GM10847 (cell line): ENCODE measurements around the gene UQCR10.

Experiments used
- POLR2A ChIP-seq: IDR thresholded peaks from 2 replicates; pipeline ENCODE4 v1.6.1; 2011; ENCODE audit not compliant: insufficient read length; ENCODE audit errors: extremely low read depth

The UQCR10 gene

DNA sequence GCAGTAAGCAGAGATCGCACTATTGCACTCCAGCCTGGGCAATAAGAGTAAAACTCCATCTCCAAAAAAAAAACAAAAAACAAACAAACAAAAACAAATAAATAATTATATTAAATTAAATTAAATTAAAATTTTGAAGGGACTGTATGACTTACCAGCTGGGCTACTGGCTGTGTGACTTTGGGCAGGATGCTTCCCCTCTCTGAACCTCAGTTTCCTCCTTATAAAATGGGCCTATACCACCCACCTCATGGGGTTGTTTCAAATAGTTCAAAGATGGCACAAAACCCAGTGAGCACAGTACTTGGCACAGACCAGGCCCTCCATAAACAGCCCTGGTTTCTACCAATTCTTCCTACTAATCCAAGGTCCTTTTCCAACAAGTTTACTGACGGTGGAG is 36.0 kb downstream of the UQCR10 start:
- TF ChIP-seq POLR2A = no peak

DNA sequence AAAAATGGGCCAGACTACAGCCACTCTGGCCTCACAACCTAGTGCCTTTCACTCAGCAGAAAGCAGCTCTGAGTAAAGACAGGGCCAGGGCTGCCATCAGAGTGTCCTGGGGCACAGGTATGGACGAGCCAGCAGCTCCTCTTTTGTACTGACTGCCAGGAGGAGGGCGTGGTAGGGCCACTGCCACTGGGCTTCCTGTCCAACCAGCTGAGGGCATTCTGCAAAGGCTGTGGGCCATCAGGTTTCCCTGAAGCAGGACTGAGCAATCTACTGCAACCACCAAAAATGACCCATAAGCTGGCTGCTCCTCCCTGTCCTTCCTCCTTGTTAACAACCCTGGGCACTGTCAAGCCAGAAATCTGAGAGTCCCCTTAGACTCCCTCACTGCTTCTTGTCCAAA is 37.8 kb downstream of the UQCR10 start:
- no peak for TF ChIP-seq POLR2A

DNA sequence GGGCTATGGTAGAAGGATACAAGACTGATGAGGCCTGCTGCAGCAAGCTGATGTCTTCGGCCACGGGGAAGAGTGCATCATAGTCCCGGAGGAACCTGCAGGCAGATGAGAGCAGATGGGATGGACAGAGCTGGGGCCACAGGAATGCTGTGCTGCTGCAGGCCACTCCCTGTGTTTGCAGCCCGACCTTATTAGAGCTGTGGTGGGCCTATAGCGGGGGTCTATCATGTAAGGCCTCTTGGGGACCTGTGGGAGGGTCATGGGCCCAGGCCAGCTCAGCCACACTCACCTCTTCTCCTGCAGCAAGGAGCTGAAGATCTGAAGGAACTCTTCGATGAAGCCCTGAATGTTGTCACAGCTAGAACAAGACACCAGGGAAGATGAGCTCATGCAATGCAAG is 39.0 kb downstream of the UQCR10 start:
- TF ChIP-seq POLR2A = no peak

DNA sequence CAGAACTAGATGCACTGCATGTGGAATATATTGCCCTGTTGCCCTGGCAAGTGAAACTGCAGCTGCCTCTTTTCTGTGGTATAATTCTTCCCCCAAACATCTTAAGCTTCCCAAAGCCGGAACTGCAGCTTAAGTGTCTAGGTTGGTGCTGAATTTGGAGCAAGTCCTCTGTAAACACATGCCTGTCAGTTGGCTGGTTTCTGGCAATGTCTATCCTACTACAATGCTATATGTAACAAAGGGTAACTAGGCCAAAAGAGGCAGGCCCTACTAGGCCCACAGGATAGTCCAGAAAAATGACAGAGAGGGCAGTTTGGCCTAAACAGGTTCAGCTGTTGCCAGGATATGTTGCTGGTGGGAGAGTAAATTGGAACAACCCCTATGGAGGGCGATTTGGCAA is 43.0 kb downstream of the UQCR10 start:
- TF ChIP-seq POLR2A = no peak

DNA sequence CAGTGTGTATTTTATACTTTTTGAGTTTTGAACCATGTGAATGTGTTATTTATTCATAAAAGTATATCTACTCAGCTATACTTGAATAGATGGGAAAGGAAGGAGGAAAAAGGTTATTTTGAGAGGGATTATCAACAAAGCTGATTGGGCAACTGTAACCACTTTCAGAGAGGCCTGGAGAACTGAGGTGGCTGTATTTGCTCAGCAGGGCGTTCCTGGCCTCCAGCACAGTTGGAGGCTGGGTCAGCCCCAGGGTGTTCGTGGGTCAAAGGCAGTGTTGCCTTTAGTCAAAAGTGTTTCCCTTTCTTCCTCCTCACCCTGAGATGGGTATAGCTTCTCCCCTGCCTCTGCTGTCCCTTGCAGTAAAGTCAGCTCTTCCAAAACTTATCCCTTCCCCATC is 44.2 kb downstream of the UQCR10 start:
- no peak for TF ChIP-seq POLR2A

DNA sequence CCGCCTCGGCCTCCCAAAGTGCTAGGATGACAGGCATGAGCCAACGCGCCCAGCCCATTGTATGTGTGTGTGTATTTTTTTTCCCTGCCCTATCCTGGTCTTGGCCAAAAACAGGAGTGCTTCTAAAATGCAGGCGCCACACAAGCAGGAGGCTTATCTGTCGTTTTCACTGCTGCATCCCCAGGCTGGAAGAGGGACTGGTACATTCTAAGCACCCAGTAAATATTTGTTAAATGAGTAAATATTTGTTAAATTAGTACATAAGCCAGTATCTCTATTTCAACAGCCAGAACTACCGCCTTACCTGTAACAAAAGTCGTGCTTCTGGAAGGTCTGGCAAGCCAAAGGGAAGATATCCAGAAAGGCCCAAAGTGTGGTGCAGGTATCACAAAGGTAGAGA is 46.0 kb downstream of the UQCR10 start:
- no peak for TF ChIP-seq POLR2A

DNA sequence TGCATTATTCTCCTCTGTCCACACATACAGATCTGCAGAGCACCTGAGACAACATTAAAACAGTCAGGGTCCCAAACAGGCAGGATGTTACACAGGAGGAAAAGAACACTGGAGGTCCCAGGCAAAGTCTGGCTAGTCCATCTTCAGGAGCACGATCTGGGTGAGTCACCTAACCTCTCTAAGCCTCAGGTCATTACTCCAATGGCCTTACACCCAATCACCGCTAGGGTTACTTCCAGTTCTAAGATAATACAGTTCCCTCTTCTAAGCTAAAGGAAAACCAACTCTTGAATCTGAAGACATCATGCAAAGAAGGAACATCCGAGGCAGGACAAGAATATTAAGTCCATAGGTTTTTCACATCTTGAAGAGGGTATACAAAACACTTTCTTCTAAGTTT is 46.4 kb downstream of the UQCR10 start:
- TF ChIP-seq POLR2A = no peak

DNA sequence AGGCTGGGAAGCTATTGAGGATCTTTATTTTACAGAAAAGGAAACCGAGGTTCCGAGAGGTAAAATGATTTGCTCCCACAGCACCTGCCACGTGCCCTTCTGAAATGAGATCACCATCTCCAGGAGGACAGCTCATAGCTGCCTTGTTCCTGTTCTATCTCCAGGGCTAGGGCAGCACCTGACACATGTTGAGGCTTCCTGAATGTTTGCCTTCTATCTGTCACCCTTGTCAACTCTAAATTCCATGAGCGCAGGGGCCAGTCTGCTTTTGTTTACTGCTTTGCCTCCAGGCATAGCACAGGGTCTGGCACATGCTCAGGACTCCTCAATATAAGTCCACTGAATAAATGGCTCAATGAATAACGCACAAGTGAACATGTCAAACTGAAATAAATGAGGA is 46.8 kb downstream of the UQCR10 start:
- no peak for TF ChIP-seq POLR2A

DNA sequence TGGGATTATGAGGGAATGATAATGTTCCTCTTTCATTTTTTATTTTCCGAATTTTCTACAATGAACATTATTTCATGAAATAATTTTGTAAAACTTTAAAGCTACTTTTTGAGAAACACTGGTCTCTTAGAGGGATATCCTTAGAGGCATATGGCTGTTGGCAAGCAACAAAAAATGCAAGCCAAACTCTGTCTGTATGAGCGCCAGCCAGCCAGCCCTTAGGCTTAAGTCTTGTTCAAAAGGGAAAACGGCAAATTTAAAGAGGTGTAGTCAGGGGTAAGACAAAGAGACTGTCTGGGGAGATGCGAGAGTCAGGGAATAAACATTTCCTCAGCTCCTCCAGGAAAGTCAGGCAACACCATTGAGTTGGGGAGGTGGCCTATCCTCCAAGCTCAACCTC is 48.4 kb downstream of the UQCR10 start:
- no peak for TF ChIP-seq POLR2A

DNA sequence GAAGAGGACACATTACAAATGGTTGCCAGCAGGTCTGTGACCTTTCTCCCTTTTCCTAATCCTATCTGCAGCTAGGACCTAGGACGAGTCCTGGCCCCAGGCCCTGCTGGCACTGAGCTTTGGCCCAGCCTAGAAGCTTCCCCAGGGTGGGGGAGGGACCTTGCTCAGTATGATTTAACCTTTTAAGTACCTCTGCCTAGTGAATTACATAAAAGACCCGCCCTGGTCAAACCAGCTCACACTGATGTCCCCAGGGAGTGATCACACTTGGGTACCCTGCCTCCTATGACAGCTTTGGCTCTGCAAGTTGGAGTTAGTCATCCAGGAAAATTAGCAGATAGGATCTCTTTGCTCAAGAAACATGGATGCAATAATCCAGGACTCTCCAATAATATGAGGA is 49.0 kb downstream of the UQCR10 start:
- TF ChIP-seq POLR2A = no peak

DNA sequence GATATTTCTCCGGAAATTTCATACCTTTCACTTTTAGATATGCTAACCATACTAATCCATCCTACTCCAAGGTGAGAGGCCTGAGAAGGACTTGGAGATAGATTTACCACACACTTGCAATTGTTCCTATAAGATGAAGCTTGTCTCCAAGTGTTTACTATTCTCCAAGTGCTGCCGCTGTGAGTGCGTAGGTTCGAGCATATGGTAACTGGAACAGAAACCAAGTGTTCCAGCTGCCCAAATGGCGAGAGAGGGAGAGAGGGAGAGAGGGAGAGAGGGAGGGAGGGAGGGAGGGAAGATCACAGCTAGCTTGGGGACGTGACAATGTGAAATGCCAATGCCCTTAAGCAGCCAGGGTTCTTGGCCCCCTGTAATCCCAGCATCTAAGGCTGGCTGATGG is 49.4 kb downstream of the UQCR10 start:
- no peak for TF ChIP-seq POLR2A

DNA sequence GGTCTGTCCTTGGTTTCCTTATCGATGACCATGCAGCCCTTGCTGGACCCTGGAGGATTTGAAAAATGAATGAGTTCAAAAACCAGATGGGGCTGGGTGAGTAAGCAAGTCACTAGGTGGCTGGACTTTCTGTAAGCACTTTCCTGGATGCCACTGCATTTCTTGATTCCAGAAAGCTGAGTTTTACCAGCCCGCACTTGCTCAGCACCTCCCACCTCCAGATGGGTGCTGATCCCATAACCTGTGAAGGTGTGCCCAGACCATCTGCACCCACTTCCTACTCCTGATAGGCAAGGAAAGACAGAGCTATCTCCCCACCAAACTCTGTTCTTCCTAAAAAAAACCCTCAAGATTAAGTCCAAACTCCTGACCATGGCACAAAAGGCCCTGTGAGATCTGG is 49.8 kb downstream of the UQCR10 start:
- no peak for TF ChIP-seq POLR2A

DNA sequence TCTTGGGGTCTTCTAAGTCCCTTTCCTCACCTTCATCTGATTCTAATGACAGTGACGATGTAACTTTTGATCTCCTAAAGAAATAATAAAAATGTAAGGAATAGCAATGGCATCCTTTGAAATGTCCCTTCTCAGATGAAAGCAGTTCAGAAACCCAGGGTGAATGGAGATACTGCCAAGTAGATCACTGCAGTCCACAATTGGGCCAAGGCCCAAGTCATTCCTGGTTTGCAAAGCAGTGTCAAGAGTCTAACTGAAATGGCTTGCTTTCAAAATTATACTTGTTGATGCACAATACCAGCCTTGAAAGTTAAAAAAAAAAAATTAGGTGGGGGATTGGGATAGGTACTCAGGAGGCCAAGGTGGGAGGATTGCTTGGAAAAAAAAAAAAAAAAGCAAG is 50.6 kb downstream of the UQCR10 start:
- TF ChIP-seq POLR2A = no peak

DNA sequence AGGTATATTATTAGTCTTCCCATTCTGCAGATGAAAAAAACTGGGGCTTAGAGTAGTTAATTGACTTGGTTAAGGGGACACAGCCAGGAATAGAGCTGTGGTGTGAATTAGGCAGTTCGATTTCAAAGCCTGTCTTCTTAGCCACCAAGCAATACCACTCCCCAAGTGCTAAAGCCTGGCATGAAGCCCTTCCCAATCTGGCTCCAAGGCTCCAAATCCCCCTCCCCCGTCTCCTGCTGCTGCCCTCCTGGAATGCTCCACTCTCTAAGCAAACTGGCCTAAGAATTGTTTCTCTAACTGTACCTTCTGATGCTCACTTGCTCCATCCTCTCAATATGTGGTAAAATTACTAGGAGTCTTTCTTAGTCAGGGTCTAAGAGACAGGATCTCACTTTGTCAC is 52.3 kb downstream of the UQCR10 start:
- TF ChIP-seq POLR2A = no peak
